ENCODE results near the gene ZFP3. TPM values are rescaled to one million over a fixed set of nuclear protein-coding genes. Genes with fewer than 3 reads are reported as not detected.
"Not testable (repeated sequence)": the region's sequence is repeated elsewhere in the genome, so short reads cannot be mapped to it uniquely, and the experiment has no call there.

Gene ZFP3
- total RNA-seq, 1 experiment from 2014 or later: 0.11 TPM

GRCh38 chr17:5135726-5136579 lies 57.7 kb downstream of the ZFP3 start:
- peaks cover 7% of the 10 kb centered on the region; the same call in 1 of the 2 replicates for H3K27me3 Mint-ChIP-seq (ENCODE audit: low read depth)
- Histone ChIP-seq H3K23me2 (ENCODE audit: insufficient read length, low read depth, low read length, poor library complexity, severe bottlenecking) (no peaks in the 10 kb centered on the region), H4K91ac (ENCODE audit: insufficient read length, low read depth, low read length) (no peak overlapping the region), H2AK5ac (ENCODE audit: insufficient read length, low read length) (no peak overlapping the region), H3K9me3 (ENCODE audit: control insufficient read depth, low read depth, low read length) (no peaks in the 10 kb centered on the region), H3K4ac (ENCODE audit: low read depth, low read length) (no peak overlapping the region), H2BK15ac (ENCODE audit: low read depth, low read length) (no peak overlapping the region), H3K4me2 (ENCODE audit: insufficient read depth, insufficient read length, low read length) (no peak overlapping the region), H2BK120ac (ENCODE audit: low read depth, low read length, poor library complexity, severe bottlenecking) (no peak overlapping the region), H2BK5ac (ENCODE audit: insufficient read length, low read length) (no peak overlapping the region), H4K8ac (replicated peaks; ENCODE audit: insufficient read length, low read depth, low read length) (no peak overlapping the region), H3K4me1 (ENCODE audit: insufficient read depth, low read length) (no peaks in the 10 kb centered on the region), H3K27me3 (ENCODE audit: insufficient read depth, low read length) (no peaks in the 10 kb centered on the region), H4K5ac (ENCODE audit: insufficient read length, low read depth, low read length) (no peak overlapping the region), H3K79me1 (ENCODE audit: insufficient read depth, low read depth, low read length, poor library complexity, severe bottlenecking) (no peaks in the 10 kb centered on the region), H4K20me1 (ENCODE audit: control insufficient read depth, insufficient read depth, insufficient read length) (no peaks in the 10 kb centered on the region), H3K23ac (ENCODE audit: insufficient read length, low read depth, low read length) (no peak overlapping the region), H3K14ac (ENCODE audit: insufficient read depth, low read length) (no peak overlapping the region; the same call in 1 of the 2 replicates), H2BK12ac (ENCODE audit: insufficient read length, low read depth, low read length) (no peak overlapping the region), H3K18ac (ENCODE audit: insufficient read length, low read depth, low read length) (no peak overlapping the region), H2AFZ (ENCODE audit: low read length) (no peak overlapping the region), H3K27ac (ENCODE audit: insufficient read length, low read depth, low read length) (no peak overlapping the region), H3K56ac (ENCODE audit: insufficient read length, low read depth, low read length) (no peak overlapping the region), H3K9ac (ENCODE audit: extremely low read depth, insufficient read length, low read length) (no peak overlapping the region), H3T11ph (ENCODE audit: low read length) (no peak overlapping the region), H3K79me2 (ENCODE audit: insufficient read depth, low read length) (no peaks in the 10 kb centered on the region), H2BK20ac (ENCODE audit: low read depth, low read length, poor library complexity, severe bottlenecking) (no peak overlapping the region)
- H3K4me3 Mint-ChIP-seq: no peak overlapping the region; a peak in 1 of 5 replicates
- no peaks in the 10 kb centered on the region for H3K36me3 Mint-ChIP-seq (ENCODE audit: insufficient read depth in 1 of 3, low read depth in 3 of 3)
- H3K27ac Mint-ChIP-seq: no peak overlapping the region; a peak in 1 of 7 replicates
- no peaks in the 10 kb centered on the region for H3K4me1 Mint-ChIP-seq
- no peaks in the 10 kb centered on the region for H3K9me3 Mint-ChIP-seq
- no CpG with 5 or more reads among the region's 14 CpGs for WGBS (ENCODE audit: extremely low coverage, insufficient read length, low lambda C conversion rate)
- no peak for TF ChIP-seq CTCF (conservative IDR thresholded peaks at IDR 0.05)
- peak; percentile 23 for DNase-seq

- H3K4me2 ChIP-seq (ENCODE audit: insufficient read depth, insufficient read length, low read length); DNase-seq; H3K18ac ChIP-seq (ENCODE audit: insufficient read length, low read depth, low read length); H3K23ac ChIP-seq (ENCODE audit: insufficient read length, low read depth, low read length); H3K27ac Mint-ChIP-seq; H3K4me3 Mint-ChIP-seq; H2BK20ac ChIP-seq (ENCODE audit: low read depth, low read length, poor library complexity, severe bottlenecking); H2AFZ ChIP-seq (ENCODE audit: low read length); H3K27me3 Mint-ChIP-seq (ENCODE audit: low read depth); H3K14ac ChIP-seq (ENCODE audit: insufficient read depth, low read length); H4K20me1 ChIP-seq (ENCODE audit: control insufficient read depth, insufficient read depth, insufficient read length); H3K27me3 ChIP-seq (ENCODE audit: insufficient read depth, low read length); H3K9ac ChIP-seq (ENCODE audit: extremely low read depth, insufficient read length, low read length); H3K4ac ChIP-seq (ENCODE audit: low read depth, low read length); H2BK12ac ChIP-seq (ENCODE audit: insufficient read length, low read depth, low read length); H3K27ac ChIP-seq (ENCODE audit: insufficient read length, low read depth, low read length); H3K4me1 Mint-ChIP-seq; H4K91ac ChIP-seq (ENCODE audit: insufficient read length, low read depth, low read length); H3K36me3 Mint-ChIP-seq (ENCODE audit: insufficient read depth in 1 of 3, low read depth in 3 of 3); H3K9me3 Mint-ChIP-seq; H2BK5ac ChIP-seq (ENCODE audit: insufficient read length, low read length); H3K56ac ChIP-seq (ENCODE audit: insufficient read length, low read depth, low read length); H4K8ac ChIP-seq (replicated peaks; ENCODE audit: insufficient read length, low read depth, low read length); H4K5ac ChIP-seq (ENCODE audit: insufficient read length, low read depth, low read length); H3T11ph ChIP-seq (ENCODE audit: low read length); H2AK5ac ChIP-seq (ENCODE audit: insufficient read length, low read length); H3K23me2 ChIP-seq (ENCODE audit: insufficient read length, low read depth, low read length, poor library complexity, severe bottlenecking); H3K9me3 ChIP-seq (ENCODE audit: control insufficient read depth, low read depth, low read length); H3K79me2 ChIP-seq (ENCODE audit: insufficient read depth, low read length); H2BK15ac ChIP-seq (ENCODE audit: low read depth, low read length); H3K4me1 ChIP-seq (ENCODE audit: insufficient read depth, low read length); H3K79me1 ChIP-seq (ENCODE audit: insufficient read depth, low read depth, low read length, poor library complexity, severe bottlenecking); H2BK120ac ChIP-seq (ENCODE audit: low read depth, low read length, poor library complexity, severe bottlenecking): not testable (repeated sequence)
- WGBS (ENCODE audit: extremely low coverage, insufficient read length, low lambda C conversion rate): no CpG with 5 or more reads among the region's 14 CpGs
Observed at GRCh38 chr17:5136580-5137412, 58.5 kb downstream of the ZFP3 start.

All from H9 (cell line).